Keratinocyte (primary cell): ENCODE data around the gene SMYD3.

Experiments
- EZH2 ChIP-seq: IDR thresholded peaks from one replicate; pipeline ENCODE4 v1.6.1; 2012; ENCODE audit warnings: inconsistent platforms, mild to moderate bottlenecking, low read length, moderate library complexity
- TF ChIP-seq, protein P1 (sequence below), 3 experiments: IDR thresholded peaks in 1 of 3; conservative IDR thresholded peaks in 1 of 3; optimal IDR thresholded peaks in 1 of 3; 2 replicates in 2 of 3; 3 replicates in 1 of 3; pipeline versions ENCODE3 to v1.5.1; 2011; ENCODE audit warnings: low read length in 3 of 3, mild to moderate bottlenecking in 3 of 3, moderate library complexity in 2 of 3, control low read depth in 1 of 3, inconsistent platforms in 1 of 3; ENCODE audit not compliant: insufficient read depth in 2 of 3; ENCODE audit errors: extremely low read depth in 1 of 3

- TF ChIP-seq, protein P1, sequence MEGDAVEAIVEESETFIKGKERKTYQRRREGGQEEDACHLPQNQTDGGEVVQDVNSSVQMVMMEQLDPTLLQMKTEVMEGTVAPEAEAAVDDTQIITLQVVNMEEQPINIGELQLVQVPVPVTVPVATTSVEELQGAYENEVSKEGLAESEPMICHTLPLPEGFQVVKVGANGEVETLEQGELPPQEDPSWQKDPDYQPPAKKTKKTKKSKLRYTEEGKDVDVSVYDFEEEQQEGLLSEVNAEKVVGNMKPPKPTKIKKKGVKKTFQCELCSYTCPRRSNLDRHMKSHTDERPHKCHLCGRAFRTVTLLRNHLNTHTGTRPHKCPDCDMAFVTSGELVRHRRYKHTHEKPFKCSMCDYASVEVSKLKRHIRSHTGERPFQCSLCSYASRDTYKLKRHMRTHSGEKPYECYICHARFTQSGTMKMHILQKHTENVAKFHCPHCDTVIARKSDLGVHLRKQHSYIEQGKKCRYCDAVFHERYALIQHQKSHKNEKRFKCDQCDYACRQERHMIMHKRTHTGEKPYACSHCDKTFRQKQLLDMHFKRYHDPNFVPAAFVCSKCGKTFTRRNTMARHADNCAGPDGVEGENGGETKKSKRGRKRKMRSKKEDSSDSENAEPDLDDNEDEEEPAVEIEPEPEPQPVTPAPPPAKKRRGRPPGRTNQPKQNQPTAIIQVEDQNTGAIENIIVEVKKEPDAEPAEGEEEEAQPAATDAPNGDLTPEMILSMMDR (optimal IDR thresholded peaks at IDR 0.05 in 1 of 3, IDR thresholded peaks at IDR 0.05 in 1 of 3, conservative IDR thresholded peaks at IDR 0.05 in 1 of 3; ENCODE audit: extremely low read depth in 1 of 3, insufficient read depth in 2 of 3, low read length in 3 of 3): no peak
- no peak for TF ChIP-seq EZH2
Measured at GRCh38 chr1:246381452-246381851, 125.6 kb downstream of the SMYD3 start.
